Measurements from ENCODE around the gene ADM2.

- TF ChIP-seq CTCF (IDR thresholded peaks at IDR 0.05) (no peak), POLR2A (IDR thresholded peaks at IDR 0.05) (no peak), EP300 (IDR thresholded peaks at IDR 0.05) (no peak)
Observed at GRCh38 chr22:50465066-50465930, 16.0 kb upstream of the ADM2 start.
